Measurements from ENCODE around the gene THYN1. TPM values are rescaled to one million over a fixed set of nuclear protein-coding genes. Genes with fewer than 3 reads are reported as not detected.
"Not testable (repeated sequence)": the region's sequence is repeated elsewhere in the genome, so short reads cannot be mapped to it uniquely, and the experiment has no call there.

THYN1 gene
- total and polyA plus RNA-seq, 2 experiments from 2014 or later: 90.2 to 123 TPM

DNA sequence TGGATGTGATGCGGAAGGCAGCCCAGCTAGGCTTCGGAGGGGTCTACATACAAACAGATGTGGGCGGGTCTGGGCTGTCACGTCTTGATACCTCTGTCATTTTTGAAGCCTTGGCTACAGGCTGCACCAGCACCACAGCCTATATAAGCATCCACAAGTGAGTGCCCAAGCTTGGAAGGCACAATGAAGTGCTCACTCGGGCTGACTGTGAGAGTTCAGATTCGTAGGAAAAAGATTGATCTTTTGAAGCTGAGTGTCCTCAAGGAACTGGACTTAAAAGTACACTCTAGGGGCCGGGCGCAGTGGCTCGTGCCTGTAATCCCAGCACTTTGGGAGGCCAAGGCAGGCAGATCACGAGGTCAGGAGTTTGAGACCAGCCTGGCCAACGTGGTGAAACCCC lies 3.9 kb upstream of the THYN1 start:
- no peaks in the 10 kb centered on the region for H3K9me3 ChIP-seq (ENCODE audit: low read depth)
- H3K27ac ChIP-seq: no peak overlapping the region
- H3K36me3 ChIP-seq: peaks cover 17% of the 10 kb centered on the region
- peaks cover 4% of the 10 kb centered on the region for H3K4me1 ChIP-seq (ENCODE audit: low read depth)
- H3K27me3 ChIP-seq: no peaks in the 10 kb centered on the region
- no peak for DNase-seq (ENCODE audit: low read depth in 1 of 2, low spot score in 1 of 2)
- no peak overlapping the region for H3K4me3 ChIP-seq
- TF ChIP-seq, protein P1, sequence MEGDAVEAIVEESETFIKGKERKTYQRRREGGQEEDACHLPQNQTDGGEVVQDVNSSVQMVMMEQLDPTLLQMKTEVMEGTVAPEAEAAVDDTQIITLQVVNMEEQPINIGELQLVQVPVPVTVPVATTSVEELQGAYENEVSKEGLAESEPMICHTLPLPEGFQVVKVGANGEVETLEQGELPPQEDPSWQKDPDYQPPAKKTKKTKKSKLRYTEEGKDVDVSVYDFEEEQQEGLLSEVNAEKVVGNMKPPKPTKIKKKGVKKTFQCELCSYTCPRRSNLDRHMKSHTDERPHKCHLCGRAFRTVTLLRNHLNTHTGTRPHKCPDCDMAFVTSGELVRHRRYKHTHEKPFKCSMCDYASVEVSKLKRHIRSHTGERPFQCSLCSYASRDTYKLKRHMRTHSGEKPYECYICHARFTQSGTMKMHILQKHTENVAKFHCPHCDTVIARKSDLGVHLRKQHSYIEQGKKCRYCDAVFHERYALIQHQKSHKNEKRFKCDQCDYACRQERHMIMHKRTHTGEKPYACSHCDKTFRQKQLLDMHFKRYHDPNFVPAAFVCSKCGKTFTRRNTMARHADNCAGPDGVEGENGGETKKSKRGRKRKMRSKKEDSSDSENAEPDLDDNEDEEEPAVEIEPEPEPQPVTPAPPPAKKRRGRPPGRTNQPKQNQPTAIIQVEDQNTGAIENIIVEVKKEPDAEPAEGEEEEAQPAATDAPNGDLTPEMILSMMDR (IDR thresholded peaks at IDR 0.05; ENCODE audit: low read depth, low read length): no peak

DNA sequence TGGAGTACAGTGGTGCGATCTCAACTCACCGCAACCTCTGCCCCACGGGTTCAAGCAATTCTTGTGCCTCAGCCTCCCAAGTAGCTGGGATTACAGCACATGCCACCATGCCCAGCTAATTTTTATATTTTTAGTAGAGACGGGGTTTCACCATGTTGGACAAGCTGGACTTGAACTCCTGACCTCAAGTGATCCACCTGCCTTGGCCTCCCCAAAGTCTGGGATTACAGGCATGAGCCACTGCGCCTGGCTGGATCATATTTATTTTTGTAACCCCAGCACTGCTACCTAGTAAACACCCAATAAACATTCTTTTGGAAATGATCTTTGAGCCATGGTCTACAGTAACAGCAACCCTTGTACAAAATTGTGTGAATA lies 2.0 kb upstream of the THYN1 start:
- H3K4me3 ChIP-seq; H3K4me1 ChIP-seq (ENCODE audit: low read depth); H3K9me3 ChIP-seq (ENCODE audit: low read depth); H3K27me3 ChIP-seq; DNase-seq (ENCODE audit: low read depth in 1 of 2, low spot score in 1 of 2); H3K27ac ChIP-seq: not testable (repeated sequence)
- peaks cover 21% of the 10 kb centered on the region for H3K36me3 ChIP-seq

DNA sequence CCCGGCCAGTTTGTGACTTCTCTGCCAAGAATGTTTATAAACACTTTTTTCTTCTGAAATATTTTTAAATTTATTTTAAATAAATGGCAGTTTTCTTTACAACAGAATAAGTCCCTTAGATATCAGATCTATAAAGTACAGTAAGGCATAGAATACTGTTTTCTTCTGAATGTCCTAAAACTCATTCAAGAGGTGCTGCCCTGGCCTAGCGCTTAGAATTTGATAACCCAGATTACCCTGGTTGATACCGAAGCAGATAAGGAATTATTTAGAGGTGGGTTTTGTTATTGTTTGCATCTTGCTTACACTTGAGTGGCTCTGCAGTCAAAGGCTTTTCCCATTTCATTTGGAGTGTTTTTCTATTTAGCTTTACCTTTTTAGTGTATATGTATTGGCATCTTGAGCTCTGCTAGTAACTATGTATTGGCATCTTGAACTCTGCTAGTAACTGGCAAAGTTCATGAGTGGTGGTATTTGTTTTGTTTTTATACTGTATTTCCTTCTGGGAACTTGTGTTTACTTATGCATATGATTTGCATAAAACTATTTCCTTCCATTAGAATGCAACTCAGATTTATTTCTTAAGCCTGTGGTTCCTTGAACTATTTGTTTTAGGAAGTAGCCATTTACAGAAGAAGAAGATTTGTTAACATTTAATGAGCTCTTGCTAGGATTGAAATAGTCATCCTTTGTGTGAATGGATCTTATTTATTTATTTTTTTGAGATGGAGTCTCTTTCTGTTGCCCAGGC lies 1.5 kb upstream of the THYN1 start:
- Histone ChIP-seq H3K36me3 (peaks cover 18% of the 10 kb centered on the region), H3K4me3 (peak overlapping the region; percentile 54), H3K4me1 (ENCODE audit: low read depth) (peaks cover 5% of the 10 kb centered on the region), H3K9me3 (ENCODE audit: low read depth) (no peaks in the 10 kb centered on the region), H3K27ac (no peak overlapping the region), H3K27me3 (no peaks in the 10 kb centered on the region)
- no peak for DNase-seq (ENCODE audit: low read depth in 1 of 2, low spot score in 1 of 2)
- TF ChIP-seq, protein P1 (IDR thresholded peaks at IDR 0.05; ENCODE audit: low read depth, low read length): no peak

DNA sequence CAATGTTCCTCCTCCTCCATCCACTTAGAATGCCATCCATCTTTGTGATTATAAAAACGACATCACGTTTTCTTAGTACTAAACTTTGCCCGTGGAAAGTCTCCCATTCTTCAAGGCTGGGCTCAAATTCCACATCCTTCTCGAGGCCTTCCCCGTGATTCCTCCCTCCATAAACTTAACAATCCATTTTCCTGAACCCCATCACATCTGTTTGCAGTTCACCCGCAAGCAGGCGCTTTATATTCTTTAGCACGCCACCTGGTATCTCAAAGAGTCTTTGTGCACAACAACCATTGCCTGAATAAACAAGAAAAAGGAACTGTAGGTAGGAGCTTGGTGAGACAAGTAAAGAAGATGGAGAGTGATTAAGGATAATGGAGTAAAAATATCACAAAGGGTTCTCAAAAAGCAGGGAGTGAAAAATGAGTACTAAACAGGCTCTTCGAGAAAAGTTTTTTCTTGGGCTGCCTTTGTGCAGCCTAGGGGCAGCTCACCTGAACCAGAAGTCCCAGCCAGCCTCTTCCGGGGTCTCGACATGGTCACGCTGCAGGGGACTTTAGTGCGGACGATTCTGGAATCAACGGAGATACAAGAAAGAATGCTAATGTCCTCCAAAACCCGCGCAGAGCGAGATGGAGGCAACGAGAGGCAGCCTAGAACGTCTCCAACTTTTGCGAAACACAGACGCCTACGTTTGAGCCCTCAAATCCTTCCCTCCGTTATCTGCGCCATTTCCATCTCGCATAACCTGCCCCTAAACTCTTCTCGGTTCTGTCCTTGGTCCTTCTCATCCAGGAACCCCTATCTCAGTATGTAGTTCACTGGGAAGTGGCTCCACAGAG lies 585 bp downstream of the THYN1 start:
- peaks cover 5% of the 10 kb centered on the region for H3K4me1 ChIP-seq (ENCODE audit: low read depth)
- peak overlapping the region; percentile 54 for H3K4me3 ChIP-seq
- no peaks in the 10 kb centered on the region for H3K27me3 ChIP-seq
- peaks cover 25% of the 10 kb centered on the region for H3K36me3 ChIP-seq
- no peak overlapping the region for H3K27ac ChIP-seq
- no peaks in the 10 kb centered on the region for H3K9me3 ChIP-seq (ENCODE audit: low read depth)
- DNase-seq (ENCODE audit: low read depth in 1 of 2, low spot score in 1 of 2): peak; percentile 42 to 68
- TF ChIP-seq, protein P1 (IDR thresholded peaks at IDR 0.05; ENCODE audit: low read depth, low read length): no peak

DNA sequence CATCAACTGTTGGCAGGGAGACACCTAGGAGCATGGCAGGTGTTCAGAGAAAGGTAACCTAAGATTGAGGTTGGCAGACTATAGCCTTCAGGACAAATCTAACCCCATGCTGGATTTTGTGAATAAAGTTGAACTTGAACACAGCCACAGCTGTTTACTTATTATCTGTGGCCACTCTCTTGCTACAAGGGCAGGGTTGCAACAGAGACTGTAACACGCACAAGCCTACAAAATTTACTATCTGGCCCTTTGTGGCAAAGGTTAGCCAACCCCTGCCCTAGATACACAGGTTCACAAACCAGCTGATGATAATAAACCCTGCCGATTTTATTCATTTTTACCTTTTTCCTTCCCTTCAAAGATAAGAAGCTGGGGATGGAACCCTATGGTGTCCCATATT lies 2.5 kb downstream of the THYN1 start:
- H3K27me3 ChIP-seq: no peaks in the 10 kb centered on the region
- no peak for DNase-seq (ENCODE audit: low read depth in 1 of 2, low spot score in 1 of 2)
- H3K4me1 ChIP-seq (ENCODE audit: low read depth): peaks cover 5% of the 10 kb centered on the region
- H3K27ac ChIP-seq: no peak overlapping the region
- H3K9me3 ChIP-seq (ENCODE audit: low read depth): no peaks in the 10 kb centered on the region
- H3K36me3 ChIP-seq: peaks cover 25% of the 10 kb centered on the region
- TF ChIP-seq, protein P1 (IDR thresholded peaks at IDR 0.05; ENCODE audit: low read depth, low read length): no peak
- H3K4me3 ChIP-seq: no peak overlapping the region

DNA sequence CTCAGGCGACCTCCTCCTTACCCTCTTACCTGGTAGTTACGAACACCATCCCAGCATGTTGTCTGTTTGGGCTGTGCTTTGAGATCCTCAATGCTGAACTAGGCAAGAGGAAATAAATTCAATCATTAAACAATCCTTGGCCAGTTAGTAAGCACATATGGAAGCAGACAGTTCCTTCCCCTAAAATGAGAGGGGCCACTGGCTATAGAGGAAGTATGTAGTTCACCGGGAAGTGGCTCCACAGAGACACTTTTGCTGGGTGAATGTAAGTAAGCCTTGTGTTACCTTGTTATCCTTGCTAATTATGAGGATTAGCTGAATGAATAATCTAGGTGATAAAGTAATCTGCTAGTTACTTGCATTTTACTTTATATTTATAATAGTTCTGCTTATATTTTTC lies 2.9 kb downstream of the THYN1 start:
- Histone ChIP-seq H3K27ac (no peak overlapping the region), H3K4me1 (ENCODE audit: low read depth) (peaks cover 5% of the 10 kb centered on the region), H3K36me3 (peaks cover 26% of the 10 kb centered on the region), H3K4me3 (no peak overlapping the region), H3K9me3 (ENCODE audit: low read depth) (no peaks in the 10 kb centered on the region), H3K27me3 (no peaks in the 10 kb centered on the region)
- DNase-seq (ENCODE audit: low read depth in 1 of 2, low spot score in 1 of 2): no peak
- TF ChIP-seq, protein P1 (IDR thresholded peaks at IDR 0.05; ENCODE audit: low read depth, low read length): no peak

All from cardiac muscle cell (in vitro differentiated cells and primary cell).